ENCODE results near the gene PREX1. TPM values are rescaled to one million over a fixed set of nuclear protein-coding genes. Genes with fewer than 3 reads are reported as not detected.
"Not testable (repeated sequence)": the region's sequence is repeated elsewhere in the genome, so short reads cannot be mapped to it uniquely, and the experiment has no call there.

The PREX1 gene
- total RNA-seq, 2 donors from 2014 or later: 11.5 to 21.7 TPM

GRCh38 chr20:48815537-48815936 lies 12.3 kb downstream of the PREX1 start:
- Histone ChIP-seq H3K4me1 (peaks cover 0 to 44% of the 10 kb centered on the region in 2 donors), H3K27me3 (no peaks in the 10 kb centered on the region), H3K36me3 (no peaks in the 10 kb centered on the region), H3K27ac (no peak overlapping the region), H3K9me3 (no peaks in the 10 kb centered on the region), H3K4me3 (no peak overlapping the region)
- no peak for DNase-seq (ENCODE audit: low spot score)
- TF ChIP-seq, protein P1, sequence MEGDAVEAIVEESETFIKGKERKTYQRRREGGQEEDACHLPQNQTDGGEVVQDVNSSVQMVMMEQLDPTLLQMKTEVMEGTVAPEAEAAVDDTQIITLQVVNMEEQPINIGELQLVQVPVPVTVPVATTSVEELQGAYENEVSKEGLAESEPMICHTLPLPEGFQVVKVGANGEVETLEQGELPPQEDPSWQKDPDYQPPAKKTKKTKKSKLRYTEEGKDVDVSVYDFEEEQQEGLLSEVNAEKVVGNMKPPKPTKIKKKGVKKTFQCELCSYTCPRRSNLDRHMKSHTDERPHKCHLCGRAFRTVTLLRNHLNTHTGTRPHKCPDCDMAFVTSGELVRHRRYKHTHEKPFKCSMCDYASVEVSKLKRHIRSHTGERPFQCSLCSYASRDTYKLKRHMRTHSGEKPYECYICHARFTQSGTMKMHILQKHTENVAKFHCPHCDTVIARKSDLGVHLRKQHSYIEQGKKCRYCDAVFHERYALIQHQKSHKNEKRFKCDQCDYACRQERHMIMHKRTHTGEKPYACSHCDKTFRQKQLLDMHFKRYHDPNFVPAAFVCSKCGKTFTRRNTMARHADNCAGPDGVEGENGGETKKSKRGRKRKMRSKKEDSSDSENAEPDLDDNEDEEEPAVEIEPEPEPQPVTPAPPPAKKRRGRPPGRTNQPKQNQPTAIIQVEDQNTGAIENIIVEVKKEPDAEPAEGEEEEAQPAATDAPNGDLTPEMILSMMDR (IDR thresholded peaks at IDR 0.05): no peak

- H3K27me3 ChIP-seq: no peaks in the 10 kb centered on the region
- H3K4me1 ChIP-seq: peaks cover 0 to 35% of the 10 kb centered on the region in 2 donors
- TF ChIP-seq, protein P1 (IDR thresholded peaks at IDR 0.05): no peak
Measured at GRCh38 chr20:48814633-48815032, 13.2 kb downstream of the PREX1 start.

GRCh38 chr20:48813930-48814546 lies 13.8 kb downstream of the PREX1 start:
- TF ChIP-seq, protein P1 (IDR thresholded peaks at IDR 0.05): no peak
- H3K4me1 ChIP-seq: peaks cover 0 to 31% of the 10 kb centered on the region in 2 donors

More at GRCh38 chr20:48814633-48815032, 13.2 kb downstream of the PREX1 start:
- no peaks in the 10 kb centered on the region for H3K36me3 ChIP-seq
- H3K9me3 ChIP-seq: no peaks in the 10 kb centered on the region
- DNase-seq (ENCODE audit: low spot score): no peak
- H3K27ac ChIP-seq: no peak overlapping the region
- no peak overlapping the region for H3K4me3 ChIP-seq

DNA sequence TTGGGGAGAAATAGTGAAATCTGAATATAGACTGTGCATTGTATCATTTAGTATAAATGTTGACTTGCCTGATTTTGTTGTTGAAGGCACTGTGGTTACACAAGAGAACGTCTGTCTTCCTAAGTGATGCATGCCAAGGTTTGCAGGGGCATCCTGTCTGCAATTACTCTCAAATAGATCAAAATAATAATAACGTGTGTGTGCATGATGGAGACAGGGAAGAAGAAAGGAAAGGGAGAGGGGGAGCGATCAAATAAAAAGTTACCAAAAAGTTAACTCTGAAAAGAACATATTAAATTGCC lies 14.4 kb downstream of the PREX1 start:
- Histone ChIP-seq H3K9me3 (no peaks in the 10 kb centered on the region), H3K36me3 (no peaks in the 10 kb centered on the region), H3K4me3 (no peak overlapping the region), H3K27ac (no peak overlapping the region), H3K27me3 (no peaks in the 10 kb centered on the region), H3K4me1 (peaks cover 0 to 26% of the 10 kb centered on the region in 2 donors)
- no peak for DNase-seq (ENCODE audit: low spot score)
- TF ChIP-seq, protein P1 (IDR thresholded peaks at IDR 0.05): no peak

More at GRCh38 chr20:48813930-48814546, 13.8 kb downstream of the PREX1 start:
- H3K36me3 ChIP-seq: no peaks in the 10 kb centered on the region
- no peak overlapping the region for H3K27ac ChIP-seq
- H3K9me3 ChIP-seq: no peaks in the 10 kb centered on the region
- no peak overlapping the region for H3K4me3 ChIP-seq
- no peaks in the 10 kb centered on the region for H3K27me3 ChIP-seq
- DNase-seq (ENCODE audit: low spot score): no peak

GRCh38 chr20:48812600-48813445 lies 15.0 kb downstream of the PREX1 start:
- no peaks in the 10 kb centered on the region for H3K36me3 ChIP-seq
- no peaks in the 10 kb centered on the region for H3K9me3 ChIP-seq
- DNase-seq (ENCODE audit: low spot score): no peak
- peaks cover 0 to 26% of the 10 kb centered on the region in 2 donors for H3K4me1 ChIP-seq
- H3K4me3 ChIP-seq: no peak overlapping the region
- no peaks in the 10 kb centered on the region for H3K27me3 ChIP-seq
- TF ChIP-seq, protein P1 (IDR thresholded peaks at IDR 0.05): no peak
- H3K27ac ChIP-seq: no peak overlapping the region

DNA sequence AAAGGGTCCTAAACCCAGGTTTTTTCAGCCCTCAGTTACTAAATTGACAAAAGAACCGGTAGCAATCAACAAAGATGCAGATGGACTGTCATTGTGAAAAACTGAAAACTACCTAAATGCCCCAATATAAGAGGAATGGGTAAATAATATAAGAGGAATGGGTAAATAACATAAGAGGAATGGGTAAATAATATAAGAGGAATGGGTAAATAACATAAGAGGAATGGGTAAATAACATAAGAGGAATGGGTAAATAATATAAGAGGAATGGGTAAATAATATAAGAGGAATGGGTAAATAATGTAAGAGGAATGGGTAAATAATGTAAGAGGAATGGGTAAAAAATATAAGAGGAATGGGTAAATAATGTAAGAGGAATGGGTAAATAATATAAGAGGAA lies 15.7 kb downstream of the PREX1 start:
- not testable (repeated sequence) for H3K36me3 ChIP-seq; H3K27me3 ChIP-seq; H3K9me3 ChIP-seq; H3K4me3 ChIP-seq; DNase-seq (ENCODE audit: low spot score); H3K27ac ChIP-seq
- H3K4me1 ChIP-seq: peaks cover 0 to 23% of the 10 kb centered on the region in 2 donors
